PFSK-1 (cell line): ENCODE data around the gene ZNF280B.

ENCODE experiments used
- FOXP2 ChIP-seq: optimal IDR thresholded peaks from 2 replicates; pipeline ENCODE3; 2011; ENCODE audit warnings: borderline replicate concordance, control low read depth, inconsistent platforms; ENCODE audit not compliant: insufficient read depth; ENCODE audit errors: extremely low read length, extremely low read depth
- POLR2AphosphoS5 ChIP-seq: IDR thresholded peaks from 2 replicates; pipeline ENCODE4 v1.6.1; 2012; ENCODE audit warnings: low read depth, mild to moderate bottlenecking, control low read depth, low read length, moderate library complexity
- SIN3A ChIP-seq: IDR thresholded peaks from 2 replicates; pipeline ENCODE4 v1.6.1; 2012; ENCODE audit warnings: mild to moderate bottlenecking, low read length, moderate library complexity, borderline replicate concordance; ENCODE audit not compliant: insufficient read depth
- TAF1 ChIP-seq: IDR thresholded peaks from 2 replicates; pipeline ENCODE4 v1.6.1; 2012; ENCODE audit warnings: low read length, control low read depth, borderline replicate concordance; ENCODE audit not compliant: insufficient read depth
- TF ChIP-seq, protein P1 (sequence below), 2 experiments: IDR thresholded peaks; 2 replicates each; pipeline versions ENCODE4 v1.6.1 to v1.8.0; 2011 to 2012; ENCODE audit warnings: low read depth in 2 of 2, low read length in 2 of 2, control low read depth in 1 of 2, inconsistent platforms in 1 of 2, mild to moderate bottlenecking in 1 of 2, moderate library complexity in 1 of 2; ENCODE audit not compliant: insufficient read depth in 1 of 2

Gene ZNF280B

DNA sequence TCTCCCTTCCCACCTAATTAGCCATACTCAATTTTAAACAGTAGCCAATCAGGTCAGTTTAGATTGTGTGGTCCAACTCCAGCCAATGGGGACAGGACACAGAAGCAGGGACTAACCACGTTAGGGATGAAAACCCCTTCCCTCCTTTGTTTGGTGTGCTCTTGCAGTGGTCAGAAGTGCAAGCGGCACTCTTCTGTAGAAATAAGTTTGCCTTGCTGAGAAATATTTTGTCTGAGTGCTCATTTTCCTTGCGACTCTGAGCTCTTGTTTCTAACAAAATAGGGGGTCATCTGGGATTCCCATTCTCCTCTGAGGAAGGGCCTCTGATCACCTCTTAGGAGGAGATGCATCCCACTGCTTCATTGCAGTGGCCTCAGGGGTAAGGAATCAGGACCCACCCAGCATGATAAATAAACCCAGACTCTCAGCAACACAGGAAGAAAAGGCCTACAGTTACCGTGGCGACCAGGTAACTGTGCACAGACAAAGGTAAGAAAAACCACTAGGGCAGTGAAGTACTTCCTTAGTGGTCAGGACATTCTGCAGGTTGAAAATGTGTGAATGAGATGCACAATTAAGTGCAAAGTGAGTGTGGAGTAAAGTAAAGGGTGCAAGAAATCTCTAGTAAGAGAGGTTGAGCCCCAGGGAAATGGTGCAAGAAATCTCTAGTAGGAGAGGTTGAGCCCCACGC, 55.4 kb downstream of the ZNF280B start:
- TF ChIP-seq POLR2AphosphoS5 (no peak), TAF1 (no peak), SIN3A (no peak), FOXP2 (no peak)
- TF ChIP-seq, protein P1, sequence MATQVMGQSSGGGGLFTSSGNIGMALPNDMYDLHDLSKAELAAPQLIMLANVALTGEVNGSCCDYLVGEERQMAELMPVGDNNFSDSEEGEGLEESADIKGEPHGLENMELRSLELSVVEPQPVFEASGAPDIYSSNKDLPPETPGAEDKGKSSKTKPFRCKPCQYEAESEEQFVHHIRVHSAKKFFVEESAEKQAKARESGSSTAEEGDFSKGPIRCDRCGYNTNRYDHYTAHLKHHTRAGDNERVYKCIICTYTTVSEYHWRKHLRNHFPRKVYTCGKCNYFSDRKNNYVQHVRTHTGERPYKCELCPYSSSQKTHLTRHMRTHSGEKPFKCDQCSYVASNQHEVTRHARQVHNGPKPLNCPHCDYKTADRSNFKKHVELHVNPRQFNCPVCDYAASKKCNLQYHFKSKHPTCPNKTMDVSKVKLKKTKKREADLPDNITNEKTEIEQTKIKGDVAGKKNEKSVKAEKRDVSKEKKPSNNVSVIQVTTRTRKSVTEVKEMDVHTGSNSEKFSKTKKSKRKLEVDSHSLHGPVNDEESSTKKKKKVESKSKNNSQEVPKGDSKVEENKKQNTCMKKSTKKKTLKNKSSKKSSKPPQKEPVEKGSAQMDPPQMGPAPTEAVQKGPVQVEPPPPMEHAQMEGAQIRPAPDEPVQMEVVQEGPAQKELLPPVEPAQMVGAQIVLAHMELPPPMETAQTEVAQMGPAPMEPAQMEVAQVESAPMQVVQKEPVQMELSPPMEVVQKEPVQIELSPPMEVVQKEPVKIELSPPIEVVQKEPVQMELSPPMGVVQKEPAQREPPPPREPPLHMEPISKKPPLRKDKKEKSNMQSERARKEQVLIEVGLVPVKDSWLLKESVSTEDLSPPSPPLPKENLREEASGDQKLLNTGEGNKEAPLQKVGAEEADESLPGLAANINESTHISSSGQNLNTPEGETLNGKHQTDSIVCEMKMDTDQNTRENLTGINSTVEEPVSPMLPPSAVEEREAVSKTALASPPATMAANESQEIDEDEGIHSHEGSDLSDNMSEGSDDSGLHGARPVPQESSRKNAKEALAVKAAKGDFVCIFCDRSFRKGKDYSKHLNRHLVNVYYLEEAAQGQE (IDR thresholded peaks at IDR 0.05; ENCODE audit: insufficient read depth in 1 of 2, low read depth in 2 of 2, low read length in 2 of 2) = no peak

DNA sequence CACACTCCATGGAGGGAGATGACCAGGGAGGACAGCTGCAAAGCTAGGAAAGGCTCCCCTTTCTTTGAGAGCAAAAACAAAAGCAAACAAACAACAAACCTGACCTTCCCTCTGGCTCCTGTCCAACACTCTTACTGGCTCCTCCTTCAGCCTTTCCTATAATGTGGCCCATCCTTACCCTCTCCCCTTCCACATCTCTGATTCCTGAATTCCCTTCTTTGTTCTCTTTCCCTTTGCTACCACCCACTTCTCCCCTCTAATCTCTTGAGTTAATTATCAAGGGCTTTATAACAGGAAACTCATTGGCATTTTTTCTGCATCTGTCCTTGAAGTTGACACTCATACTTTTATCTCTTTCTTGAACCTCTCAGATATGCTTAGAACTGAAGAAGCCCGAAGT, 56.3 kb downstream of the ZNF280B start:
- TF ChIP-seq FOXP2 (no peak), TAF1 (no peak), SIN3A (no peak), POLR2AphosphoS5 (no peak)
- TF ChIP-seq, protein P1 (IDR thresholded peaks at IDR 0.05; ENCODE audit: insufficient read depth in 1 of 2, low read depth in 2 of 2, low read length in 2 of 2) = no peak

DNA sequence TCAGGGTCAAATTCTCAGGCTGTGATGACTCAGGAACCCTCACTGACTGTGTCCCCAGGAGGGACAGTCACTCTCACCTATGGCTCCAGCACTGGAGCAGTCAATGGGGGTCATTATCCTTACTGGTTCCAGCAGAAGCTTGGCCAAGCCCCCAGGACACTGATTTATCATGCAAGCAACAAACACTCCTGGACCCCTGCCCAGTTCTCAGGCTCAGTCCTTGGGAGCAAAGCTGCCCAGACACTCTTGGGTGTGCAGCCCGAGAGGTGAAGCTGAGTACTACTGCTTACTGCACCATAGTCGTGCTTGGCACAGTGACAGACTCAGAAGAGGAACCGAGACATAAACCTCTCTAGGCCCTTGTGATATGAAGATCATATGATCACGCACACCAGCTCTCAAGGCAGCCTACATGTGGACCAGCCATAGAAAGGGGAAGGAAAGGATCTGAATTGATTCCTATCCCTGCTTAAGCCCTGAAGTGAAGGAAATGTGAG, 58.2 kb downstream of the ZNF280B start:
- TF ChIP-seq POLR2AphosphoS5 (no peak), TAF1 (no peak), SIN3A (no peak), FOXP2 (no peak)
- TF ChIP-seq, protein P1 (IDR thresholded peaks at IDR 0.05; ENCODE audit: insufficient read depth in 1 of 2, low read depth in 2 of 2, low read length in 2 of 2) = no peak

DNA sequence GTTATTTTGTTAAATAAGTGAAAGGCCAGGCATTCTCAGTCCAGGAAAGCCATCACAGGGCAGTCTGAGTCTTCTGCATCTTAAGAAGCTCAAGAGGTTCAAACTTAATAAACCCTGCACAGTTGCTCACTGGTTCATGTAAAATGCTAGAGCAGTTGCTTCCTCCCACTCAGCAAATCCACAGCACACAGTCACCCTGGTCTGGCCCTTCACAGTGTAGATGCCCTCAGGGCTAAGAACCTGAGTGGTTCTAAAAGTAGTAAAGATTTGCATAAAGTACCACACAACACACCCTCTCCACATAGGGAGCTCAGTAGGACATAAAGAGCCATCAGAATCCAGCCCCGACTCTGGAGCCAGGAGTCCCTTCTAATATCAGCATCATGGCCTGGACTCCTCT, 58.7 kb downstream of the ZNF280B start:
- TF ChIP-seq FOXP2 = no peak
- TF ChIP-seq, protein P1 (IDR thresholded peaks at IDR 0.05; ENCODE audit: insufficient read depth in 1 of 2, low read depth in 2 of 2, low read length in 2 of 2) = no peak
- TF ChIP-seq SIN3A = no peak
- TF ChIP-seq TAF1 = no peak
- no peak for TF ChIP-seq POLR2AphosphoS5

DNA sequence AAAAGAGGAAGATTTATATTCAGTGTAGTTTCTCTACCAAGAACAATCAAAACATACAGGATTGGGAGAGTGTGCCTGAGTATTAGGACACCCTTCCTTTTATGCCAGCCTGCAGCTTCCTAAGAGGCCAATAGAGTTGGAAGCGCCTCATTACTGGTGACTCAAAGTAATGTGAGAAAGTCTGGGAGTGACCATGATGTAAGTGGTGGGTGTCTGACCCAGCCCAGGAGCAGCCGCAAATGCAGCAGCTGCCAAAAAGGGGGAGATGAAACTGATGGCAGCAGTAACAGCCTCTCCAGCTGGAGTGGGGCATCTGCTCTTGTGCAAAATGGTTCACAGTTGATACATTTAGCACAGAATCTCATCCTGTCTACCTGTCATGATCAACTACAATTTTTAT, 62.0 kb downstream of the ZNF280B start:
- TF ChIP-seq FOXP2 = no peak
- no peak for TF ChIP-seq POLR2AphosphoS5
- no peak for TF ChIP-seq SIN3A
- TF ChIP-seq, protein P1 (IDR thresholded peaks at IDR 0.05; ENCODE audit: insufficient read depth in 1 of 2, low read depth in 2 of 2, low read length in 2 of 2) = no peak
- no peak for TF ChIP-seq TAF1
